A673 (cell line): Measurements from ENCODE around the gene KCNA3. TPM values are rescaled to one million over a fixed set of nuclear protein-coding genes. Genes with fewer than 3 reads are reported as not detected.

Experiments
- BruUV-seq: library from RNA; stranded (reverse); fragments of 400-500 nt; replicated peaks from 2 replicates; lab custom pipeline; 2021; lab: Mats Ljungman, UMichigan
- CTCF ChIA-PET: fragments of 300-600 bp; sonication (Branson Sonifier 250); formaldehyde crosslinking; loops from one replicate; lab custom pipeline; 2022; ENCODE audit warnings: antibody characterized with exemption; lab: Charles Lee
- POLR2A ChIA-PET: fragments of 300-600 bp; sonication (Branson Sonifier 250); formaldehyde crosslinking; loops from one replicate; lab custom pipeline; 2022; ENCODE audit warnings: antibody characterized with exemption; ENCODE audit not compliant: low non-redundant PET; lab: Charles Lee
- DNase-seq: peaks from one replicate; pipeline ENCODE4 v3.0.0-alpha.2; 2015; ENCODE audit warnings: low spot score
- H3K27ac ChIP-seq: fragments of 200-600 bp; sonication (generic); 2 replicates; pipeline ENCODE4 v1.5.1; 2016; ENCODE audit warnings: mixed run types, low read depth, mild to moderate bottlenecking, mixed read lengths, antibody characterized with exemption, low read length; ENCODE audit not compliant: poor library complexity, severe bottlenecking
- H3K27me3 ChIP-seq: fragments of 200-600 bp; sonication (generic); replicated peaks from 2 replicates; pipeline ENCODE4 v1.6.1; 2017; ENCODE audit warnings: mixed run types, low read depth, mild to moderate bottlenecking, mixed read lengths, antibody characterized with exemption, low read length; ENCODE audit not compliant: insufficient read depth, poor library complexity
- H3K36me3 ChIP-seq: fragments of 200-600 bp; sonication (generic); 2 replicates; pipeline ENCODE4 v1.6.1; 2016; ENCODE audit warnings: mixed run types, mild to moderate bottlenecking, mixed read lengths, antibody characterized with exemption, low read length; ENCODE audit not compliant: insufficient read depth, poor library complexity, severe bottlenecking
- H3K4me1 ChIP-seq: fragments of 200-600 bp; sonication (generic); 2 replicates; pipeline ENCODE4 v1.6.1; 2017; ENCODE audit warnings: mixed run types, mild to moderate bottlenecking, mixed read lengths, antibody characterized with exemption, low read length; ENCODE audit not compliant: insufficient read depth, poor library complexity, severe bottlenecking
- H3K4me3 ChIP-seq: fragments of 200-600 bp; sonication (generic); 2 replicates; pipeline ENCODE4 v1.5.1; 2016; ENCODE audit warnings: low read depth, mixed run types, mild to moderate bottlenecking, mixed read lengths, low read length; ENCODE audit not compliant: poor library complexity, severe bottlenecking
- H3K9me3 ChIP-seq: fragments of 200-600 bp; sonication (generic); 2 replicates; pipeline ENCODE4 v1.6.1; 2016; ENCODE audit warnings: mixed run types, low read depth, mild to moderate bottlenecking, mixed read lengths, antibody characterized with exemption, low read length; ENCODE audit not compliant: poor library complexity, severe bottlenecking
- EZH2 ChIP-seq: fragments of 200-600 bp; sonication (generic); IDR thresholded peaks from 2 replicates; pipeline ENCODE4 v1.6.1; 2017; ENCODE audit warnings: borderline replicate concordance, low read depth, mild to moderate bottlenecking, mixed read lengths, antibody characterized with exemption, low read length; ENCODE audit not compliant: poor library complexity, severe bottlenecking
- intact Hi-C: fragments of 100-400 bp; cut with micrococcal nuclease; formaldehyde crosslinking; loops from one replicate; pipeline ENCODE4 v1.10.0; 2022; ENCODE audit not compliant: unreplicated experiment
- total RNA-seq: library from RNA; stranded (reverse); gene quantifications from 2 replicates; pipeline ENCODE4 v1.2.3, GENCODE V29; 2021
- TF ChIP-seq, protein P1 (sequence below): fragments of 300-800, 200-600 bp; sonication (generic); conservative IDR thresholded peaks from 2 replicates; pipeline ENCODE4 v1.5.1; 2017; ENCODE audit warnings: low read depth, mild to moderate bottlenecking, antibody characterized with exemption, low read length, moderate library complexity, mixed read lengths

KCNA3 gene
- total RNA-seq, 1 experiment from 2014 or later = 0.43 TPM

- peak; percentile 15 for DNase-seq
- no peak overlapping the region for H3K27ac ChIP-seq
- no peaks in the 10 kb centered on the region for H3K36me3 ChIP-seq
- no peak overlapping the region for H3K4me3 ChIP-seq
- no TSS peak for BruUV-seq
- no peaks in the 10 kb centered on the region for H3K4me1 ChIP-seq
- intact Hi-C loops = no loop called here
- no peaks in the 10 kb centered on the region for H3K9me3 ChIP-seq
- no peak for TF ChIP-seq EZH2
- TF ChIP-seq, protein P1, sequence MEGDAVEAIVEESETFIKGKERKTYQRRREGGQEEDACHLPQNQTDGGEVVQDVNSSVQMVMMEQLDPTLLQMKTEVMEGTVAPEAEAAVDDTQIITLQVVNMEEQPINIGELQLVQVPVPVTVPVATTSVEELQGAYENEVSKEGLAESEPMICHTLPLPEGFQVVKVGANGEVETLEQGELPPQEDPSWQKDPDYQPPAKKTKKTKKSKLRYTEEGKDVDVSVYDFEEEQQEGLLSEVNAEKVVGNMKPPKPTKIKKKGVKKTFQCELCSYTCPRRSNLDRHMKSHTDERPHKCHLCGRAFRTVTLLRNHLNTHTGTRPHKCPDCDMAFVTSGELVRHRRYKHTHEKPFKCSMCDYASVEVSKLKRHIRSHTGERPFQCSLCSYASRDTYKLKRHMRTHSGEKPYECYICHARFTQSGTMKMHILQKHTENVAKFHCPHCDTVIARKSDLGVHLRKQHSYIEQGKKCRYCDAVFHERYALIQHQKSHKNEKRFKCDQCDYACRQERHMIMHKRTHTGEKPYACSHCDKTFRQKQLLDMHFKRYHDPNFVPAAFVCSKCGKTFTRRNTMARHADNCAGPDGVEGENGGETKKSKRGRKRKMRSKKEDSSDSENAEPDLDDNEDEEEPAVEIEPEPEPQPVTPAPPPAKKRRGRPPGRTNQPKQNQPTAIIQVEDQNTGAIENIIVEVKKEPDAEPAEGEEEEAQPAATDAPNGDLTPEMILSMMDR = no peak
- POLR2A ChIA-PET = interaction anchor here (0.6 kb wide), 1 partner anchor 115 kb away, joined by 4 read pairs; no protein-coding TSS in a partner anchor
- CTCF ChIA-PET = no interaction called here
- peaks cover 68% of the 10 kb centered on the region for H3K27me3 ChIP-seq
These were observed 2.2 kb upstream of the KCNA3 start for GRCh38 chr1:110676970-110677369.

DNA sequence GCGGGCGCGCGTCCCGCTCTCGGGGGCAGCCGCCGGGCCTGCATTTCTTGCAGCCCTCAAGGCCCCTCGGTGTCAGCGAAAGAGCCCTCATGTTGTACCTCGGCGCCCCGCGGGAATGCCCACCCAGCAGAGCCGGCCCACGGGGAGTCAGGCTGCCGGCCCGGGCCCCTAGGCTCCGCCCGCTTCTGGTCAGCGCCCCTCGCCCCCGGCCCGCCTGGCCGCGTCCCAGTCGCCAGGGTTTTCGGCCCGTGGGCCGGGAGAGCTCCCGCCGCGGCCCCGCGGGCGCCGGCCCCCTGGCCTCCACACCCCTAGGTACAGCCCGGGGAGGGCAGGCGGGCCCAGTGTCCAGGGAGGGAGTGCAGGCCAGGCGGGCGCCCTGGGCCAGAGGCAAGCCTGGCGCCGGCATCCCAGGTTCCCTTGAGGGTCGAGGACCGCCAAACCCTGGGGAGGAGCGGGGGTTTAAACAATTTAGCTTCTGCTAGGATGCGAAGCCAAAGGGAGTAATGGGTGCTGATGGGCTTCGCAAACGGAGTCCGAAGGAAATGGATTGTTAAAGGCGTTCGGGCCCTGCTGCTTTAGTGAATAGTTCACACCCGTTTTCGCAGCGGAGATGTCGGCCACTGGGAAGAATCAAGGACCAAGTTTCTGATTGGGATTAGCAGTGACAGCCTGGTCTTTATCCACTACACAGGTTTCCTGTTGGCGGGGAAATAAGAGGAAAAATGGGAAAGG lies 486 bp upstream of the KCNA3 start:
- DNase-seq = no peak
- Histone ChIP-seq H3K4me3 (peak overlapping the region; percentile 50), H3K36me3 (no peaks in the 10 kb centered on the region), H3K27ac (no peak overlapping the region), H3K4me1 (no peaks in the 10 kb centered on the region), H3K27me3 (peaks cover 70% of the 10 kb centered on the region), H3K9me3 (no peaks in the 10 kb centered on the region)
- ChIA-PET CTCF (no interaction called here), POLR2A (no interaction called here)
- no peak for TF ChIP-seq EZH2
- TF ChIP-seq, protein P1 = no peak
- BruUV-seq = no TSS peak
- intact Hi-C loops = loop anchor here (1.0 kb wide), 1 partner anchor 28 kb away; no protein-coding TSS in a partner anchor

GRCh38 chr1:110673805-110674336 lies 869 bp downstream of the KCNA3 start:
- Histone ChIP-seq H3K27me3 (peaks cover 79% of the 10 kb centered on the region), H3K4me3 (peak overlapping the region; percentile 50), H3K9me3 (no peaks in the 10 kb centered on the region), H3K27ac (no peak overlapping the region), H3K4me1 (no peaks in the 10 kb centered on the region), H3K36me3 (no peaks in the 10 kb centered on the region)
- intact Hi-C loops = no loop called here
- ChIA-PET CTCF (no interaction called here), POLR2A (no interaction called here)
- BruUV-seq = no TSS peak
- DNase-seq = no peak
- no peak for TF ChIP-seq EZH2
- TF ChIP-seq, protein P1 = no peak
